NCI-H2029 (cell line): ENCODE data around the gene ARHGAP33.

Experiments
- DNase-seq: peaks from one replicate; lab custom pipeline; 2025; lab: John Stamatoyannopoulos, UW

Gene ARHGAP33

DNA sequence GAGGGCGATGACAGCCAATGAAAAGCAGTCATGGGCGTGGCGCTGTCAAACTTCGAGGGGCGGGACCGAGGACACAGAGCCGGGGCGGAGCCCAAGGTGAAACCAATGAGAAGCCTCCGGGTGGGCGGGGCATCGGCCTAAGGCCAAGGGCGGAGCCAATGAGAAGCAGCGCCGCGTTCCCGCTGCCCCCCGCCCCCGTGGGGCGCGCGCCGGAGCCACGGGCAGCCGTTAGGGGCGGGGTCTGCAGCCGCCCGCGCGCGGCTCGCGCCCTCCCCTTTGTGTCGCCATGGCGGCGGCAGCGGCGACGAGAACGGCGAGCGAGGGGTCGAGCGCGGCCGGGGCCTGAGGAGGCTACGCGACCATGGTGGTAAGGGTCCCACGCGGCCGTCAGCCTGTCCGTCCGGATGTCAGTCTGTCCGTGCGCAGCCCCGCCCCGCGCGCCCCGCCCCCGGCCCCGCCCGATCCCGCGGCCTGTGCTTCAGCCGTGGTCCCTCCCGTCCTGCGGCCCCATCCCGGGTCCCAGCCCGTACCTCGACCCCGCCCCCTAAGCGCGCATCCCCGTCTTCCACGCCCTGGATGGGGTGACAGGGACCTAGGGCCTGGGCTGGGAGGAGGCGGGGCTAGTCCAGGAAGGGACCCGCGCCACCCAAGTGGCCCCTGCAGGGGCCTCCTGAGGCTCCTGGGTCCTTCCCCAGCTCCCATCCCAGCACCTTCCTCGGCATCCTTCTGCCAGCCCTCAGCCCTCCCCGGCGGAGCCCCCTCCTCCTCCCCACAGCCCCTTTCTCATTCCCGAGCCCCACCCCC lies at the start of gene ARHGAP33:
TSS of gene ARHGAP33 (plus strand) at position 267 of the 804 bp plus-strand sequence. CDS start at position 362, 95 bp downstream.
- DNase-seq: peak; percentile 99

- no peak for DNase-seq
Observed at GRCh38 chr19:35727053-35727955, 48.1 kb upstream of the ARHGAP33 start.

DNA sequence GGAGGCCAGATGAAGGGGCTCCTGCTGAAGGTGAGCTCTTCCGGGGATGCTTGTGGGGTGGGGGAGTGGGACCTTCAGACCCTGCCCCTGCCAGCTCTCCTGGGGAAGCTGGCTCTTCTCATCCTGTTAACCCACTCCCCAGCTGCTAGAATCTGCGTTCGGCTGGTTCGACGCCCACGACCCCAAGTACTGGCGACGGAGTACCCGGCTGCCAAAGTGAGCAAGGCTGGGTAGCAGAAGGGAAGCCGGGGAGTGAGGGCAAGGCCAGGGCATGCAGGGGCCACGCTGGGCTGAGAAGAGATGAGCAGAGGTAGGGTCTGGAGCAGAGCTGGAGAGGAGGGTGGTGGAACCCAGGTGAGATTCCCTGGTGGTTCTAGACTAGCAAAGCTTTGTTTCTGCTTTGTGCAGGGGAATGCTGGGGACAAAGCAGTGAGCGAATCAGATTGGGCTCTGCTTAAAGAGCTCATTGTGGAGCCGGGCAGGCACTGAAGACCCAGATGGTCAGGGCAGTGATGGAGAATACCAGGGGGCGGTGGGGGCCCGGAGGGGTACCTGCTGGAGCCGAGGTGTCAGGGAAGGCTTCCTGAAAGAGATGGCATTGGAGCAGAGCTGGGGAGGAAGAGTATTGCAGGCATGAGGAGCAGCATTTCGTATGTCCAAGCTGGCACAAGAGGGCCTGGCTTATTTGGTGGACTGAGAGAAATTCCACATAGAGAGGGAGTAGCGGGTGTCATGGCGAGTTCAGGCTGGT lies 47.2 kb upstream of the ARHGAP33 start:
- DNase-seq: no peak

- DNase-seq: no peak
Observed at GRCh38 chr19:35729021-35729420, 46.3 kb upstream of the ARHGAP33 start.

- DNase-seq: no peak
Observed at GRCh38 chr19:35729763-35730162, 45.6 kb upstream of the ARHGAP33 start.

GRCh38 chr19:35730326-35730725 lies 45.0 kb upstream of the ARHGAP33 start:
- no peak for DNase-seq

GRCh38 chr19:35731353-35731752 lies 44.0 kb upstream of the ARHGAP33 start:
- no peak for DNase-seq

DNA sequence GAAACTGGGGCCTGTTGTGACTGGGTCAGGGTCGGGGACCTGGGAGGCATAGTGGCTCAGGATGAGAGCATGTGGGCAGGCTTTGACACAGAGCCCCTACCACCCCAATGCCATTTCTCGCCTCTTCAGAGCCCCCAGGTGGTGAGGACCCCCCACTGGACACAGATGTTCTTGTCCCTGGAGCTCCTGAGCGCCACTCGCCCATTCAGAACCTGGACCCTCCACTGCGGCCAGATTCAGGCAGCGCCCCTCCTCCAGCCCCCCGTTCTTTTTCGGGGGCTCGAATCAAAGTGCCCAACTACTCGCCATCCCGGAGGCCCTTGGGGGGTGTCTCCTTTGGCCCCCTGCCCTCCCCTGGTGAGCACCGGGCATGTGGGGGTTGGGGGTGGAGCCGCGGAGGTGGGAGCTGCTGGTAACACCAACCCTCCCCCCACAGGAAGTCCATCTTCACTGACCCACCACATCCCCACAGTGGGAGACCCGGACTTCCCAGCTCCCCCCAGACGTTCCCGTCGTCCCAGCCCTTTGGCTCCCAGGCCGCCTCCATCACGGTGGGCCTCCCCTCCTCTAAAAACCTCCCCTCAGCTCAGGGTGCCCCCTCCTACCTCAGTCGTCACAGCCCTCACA lies 43.5 kb upstream of the ARHGAP33 start:
- no peak for DNase-seq

DNA sequence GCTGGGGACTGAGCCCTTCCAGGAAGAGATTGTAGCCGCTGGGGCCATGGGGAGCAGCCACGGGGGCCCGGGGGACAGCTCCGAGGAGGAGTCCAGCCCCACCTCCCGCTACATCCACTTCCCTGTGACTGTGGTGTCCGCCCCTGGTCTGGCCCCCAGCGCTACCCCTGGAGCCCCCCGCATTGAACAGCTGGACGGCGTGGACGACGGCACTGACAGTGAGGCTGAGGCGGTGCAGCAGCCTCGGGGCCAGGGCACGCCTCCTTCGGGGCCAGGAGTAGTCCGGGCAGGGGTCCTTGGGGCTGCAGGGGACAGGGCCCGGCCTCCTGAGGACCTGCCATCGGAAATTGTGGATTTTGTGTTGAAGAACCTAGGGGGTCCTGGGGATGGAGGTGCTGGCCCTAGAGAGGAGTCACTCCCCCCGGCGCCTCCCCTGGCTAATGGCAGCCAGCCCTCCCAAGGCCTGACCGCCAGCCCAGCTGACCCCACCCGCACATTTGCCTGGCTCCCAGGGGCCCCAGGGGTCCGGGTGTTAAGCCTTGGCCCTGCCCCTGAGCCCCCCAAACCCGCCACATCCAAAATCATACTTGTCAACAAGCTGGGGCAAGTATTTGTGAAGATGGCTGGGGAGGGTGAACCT lies 42.7 kb upstream of the ARHGAP33 start:
- no peak for DNase-seq

DNA sequence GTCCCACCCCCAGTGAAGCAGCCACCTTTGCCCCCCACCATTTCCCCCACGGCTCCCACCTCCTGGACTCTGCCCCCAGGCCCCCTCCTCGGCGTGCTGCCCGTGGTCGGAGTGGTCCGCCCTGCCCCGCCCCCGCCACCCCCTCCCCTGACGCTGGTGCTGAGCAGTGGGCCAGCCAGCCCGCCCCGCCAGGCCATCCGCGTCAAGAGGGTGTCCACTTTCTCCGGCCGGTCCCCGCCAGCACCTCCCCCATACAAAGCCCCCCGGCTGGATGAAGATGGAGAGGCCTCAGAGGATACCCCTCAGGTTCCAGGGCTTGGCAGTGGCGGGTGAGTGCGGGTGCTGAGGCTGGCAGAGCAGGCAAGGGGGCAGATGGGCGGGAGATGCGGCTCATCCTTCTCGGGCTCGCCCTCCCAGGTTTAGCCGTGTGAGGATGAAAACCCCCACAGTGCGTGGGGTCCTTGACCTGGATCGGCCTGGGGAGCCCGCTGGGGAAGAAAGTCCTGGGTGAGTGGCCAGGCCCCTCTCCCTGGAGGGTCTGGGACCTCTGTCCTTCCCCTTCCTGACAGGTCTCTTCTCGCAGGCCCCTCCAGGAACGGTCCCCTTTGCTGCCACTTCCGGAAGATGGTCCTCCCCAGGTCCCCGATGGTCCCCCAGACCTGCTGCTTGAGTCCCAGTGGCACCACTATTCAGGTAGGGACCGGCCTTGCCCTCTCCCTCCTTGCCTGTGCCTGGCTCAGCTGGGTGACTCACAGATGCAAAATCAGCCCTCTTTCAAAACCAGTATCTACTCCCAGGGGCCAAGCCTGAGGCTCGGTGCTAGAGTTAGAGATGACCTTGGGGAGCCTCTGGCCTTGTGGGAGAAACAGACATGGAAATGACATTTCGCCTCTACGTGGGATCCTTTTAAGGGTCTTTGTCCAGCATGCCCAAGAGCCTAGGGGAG lies 41.9 kb upstream of the ARHGAP33 start:
- no peak for DNase-seq

DNA sequence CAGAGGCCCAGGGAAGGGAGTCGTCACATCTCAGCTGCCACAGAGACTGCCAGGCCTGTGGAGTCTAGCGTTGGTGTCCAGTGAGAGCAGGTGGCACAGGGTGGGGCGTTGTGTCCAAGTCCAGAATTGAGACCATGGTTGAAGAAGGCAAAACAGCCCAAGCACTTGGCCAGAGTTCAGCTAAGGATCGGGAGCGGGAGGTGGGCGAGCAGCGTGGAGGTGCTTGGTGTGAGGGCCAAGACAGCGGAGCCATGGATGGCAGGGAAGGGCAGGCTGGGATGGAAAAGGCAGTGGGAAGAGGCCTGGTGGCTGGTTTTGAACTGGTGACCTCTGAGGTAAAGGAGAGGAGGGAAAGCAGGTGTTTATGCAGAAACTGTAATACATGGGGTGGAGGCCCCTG lies 41.1 kb upstream of the ARHGAP33 start:
- DNase-seq: no peak

- DNase-seq: no peak
Observed at GRCh38 chr19:35734889-35735288, 40.5 kb upstream of the ARHGAP33 start.

- no peak for DNase-seq
Observed at GRCh38 chr19:35736913-35737886, 38.2 kb upstream of the ARHGAP33 start.

- DNase-seq: no peak
Observed at GRCh38 chr19:35738021-35738886, 37.1 kb upstream of the ARHGAP33 start.

GRCh38 chr19:35738887-35739229 lies 36.5 kb upstream of the ARHGAP33 start:
- DNase-seq: no peak

DNA sequence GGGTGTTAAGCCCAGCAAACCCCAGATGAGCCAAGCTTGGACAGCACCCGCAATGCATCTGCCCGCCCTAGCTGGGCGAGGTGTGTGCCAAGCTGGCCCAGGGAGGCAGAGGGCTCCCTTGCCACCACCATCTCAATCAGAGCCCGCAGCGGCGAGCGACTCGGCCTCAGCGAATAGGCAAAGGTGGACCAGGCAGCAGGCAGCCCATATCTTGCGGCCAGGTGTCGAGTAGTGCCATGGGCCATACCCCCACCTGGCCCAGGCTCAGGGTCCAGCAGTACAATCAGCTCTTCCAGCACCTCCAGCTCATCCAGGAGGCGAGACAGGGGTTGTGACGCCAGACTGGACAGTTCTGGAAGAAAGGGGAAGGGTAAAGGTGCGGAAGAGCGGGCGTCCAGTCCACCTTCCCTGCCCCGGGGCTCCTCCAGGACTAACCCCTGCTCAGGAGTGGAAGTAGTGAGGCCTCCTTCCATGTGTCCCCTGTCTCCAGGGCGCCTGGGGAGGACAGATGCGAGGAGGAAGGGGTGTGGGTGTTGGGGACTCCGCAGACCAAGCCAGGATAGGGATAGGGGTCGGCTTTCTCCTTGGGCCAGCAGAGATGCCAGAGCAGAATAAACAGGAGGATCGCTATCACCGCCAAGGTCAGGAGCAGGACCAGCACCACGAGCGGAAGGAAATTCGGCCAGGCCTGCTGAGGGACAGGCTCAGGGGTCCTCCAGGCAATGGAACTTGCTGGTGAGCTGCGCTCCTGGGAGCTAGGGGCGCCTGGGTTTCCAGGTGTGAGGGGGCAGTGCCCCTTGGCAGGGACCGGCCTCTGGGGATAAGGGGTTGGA lies 35.9 kb upstream of the ARHGAP33 start:
- DNase-seq: no peak

DNA sequence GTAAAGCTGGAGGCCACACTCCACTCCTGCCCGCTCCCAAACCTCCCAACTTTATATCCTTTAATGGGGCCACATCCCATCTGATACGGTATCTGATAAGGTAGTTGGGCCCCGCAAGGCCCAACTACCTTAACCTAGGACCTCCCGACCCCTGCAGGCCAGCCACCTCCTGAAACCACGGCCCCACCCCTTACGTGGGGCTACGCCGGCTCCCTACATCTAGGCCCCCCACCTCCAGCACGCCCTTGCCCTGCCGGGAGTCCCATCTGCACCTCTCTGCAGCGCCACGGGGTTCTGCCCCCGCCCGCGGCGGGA lies 35.3 kb upstream of the ARHGAP33 start:
- DNase-seq: no peak
